ENCODE results near the gene TGFBI.

TGFBI gene

GRCh38 chr5:136040746-136041415 lies 12.1 kb downstream of the TGFBI start:
- Histone ChIP-seq H3K14ac (ENCODE audit: low read length) (no peak overlapping the region), H3K23ac (ENCODE audit: low read depth, low read length, poor library complexity) (no peak overlapping the region), H3K4me3 (ENCODE audit: low read length in 2 of 2) (no peak overlapping the region), H2BK12ac (ENCODE audit: low read length) (no peak overlapping the region), H3K9me3 (replicated peaks in 1 of 2; ENCODE audit: control insufficient read depth in 2 of 2, insufficient read depth in 1 of 2, low read depth in 1 of 2, low read length in 2 of 2) (peaks cover 0 to 2% of the 10 kb centered on the region in 2 donors), H3K79me1 (ENCODE audit: low read depth, low read length) (no peaks in the 10 kb centered on the region), H2AFZ (ENCODE audit: low read length) (no peak overlapping the region), H2BK120ac (ENCODE audit: low read depth, low read length) (no peak overlapping the region), H3K36me3 (replicated peaks in 1 of 2; ENCODE audit: control insufficient read depth in 2 of 2, insufficient read depth in 2 of 2, low read length in 2 of 2) (no peaks in the 10 kb centered on the region), H3K27me3 (ENCODE audit: control insufficient read depth in 3 of 3, insufficient read depth in 3 of 3, low read depth in 1 of 3, low read length in 3 of 3) (peaks cover 0 to 14% (median 0%) of the 10 kb centered on the region in 3 experiments), H3K4me2 (ENCODE audit: insufficient read depth, low read length, poor library complexity, severe bottlenecking) (no peak overlapping the region), H2BK5ac (ENCODE audit: low read length) (no peak overlapping the region), H3K18ac (ENCODE audit: low read length) (no peak overlapping the region), H3K4me1 (ENCODE audit: control insufficient read depth in 2 of 2, insufficient read depth in 1 of 2, low read depth in 1 of 2, low read length in 2 of 2) (peaks cover 0 to 4% of the 10 kb centered on the region in 2 donors), H2AK5ac (ENCODE audit: low read depth, low read length) (no peak overlapping the region), H3K27ac (replicated peaks; ENCODE audit: low read length) (no peak overlapping the region), H3K9ac (ENCODE audit: low read depth, low read length, poor library complexity) (no peak overlapping the region), H4K91ac (ENCODE audit: low read depth, low read length, poor library complexity) (no peak overlapping the region), H2BK15ac (ENCODE audit: low read length) (no peak overlapping the region), H3K4ac (ENCODE audit: low read length) (no peak overlapping the region), H4K8ac (ENCODE audit: low read depth, low read length) (no peak overlapping the region)
- no CpG with 5 or more reads among the region's 4 CpGs for WGBS, 2 donors (ENCODE audit: extremely low coverage in 2 of 2, insufficient read length in 2 of 2, insufficient replicate concordance in 1 of 2)
- no peak for DNase-seq (ENCODE audit: low spot score)

DNA sequence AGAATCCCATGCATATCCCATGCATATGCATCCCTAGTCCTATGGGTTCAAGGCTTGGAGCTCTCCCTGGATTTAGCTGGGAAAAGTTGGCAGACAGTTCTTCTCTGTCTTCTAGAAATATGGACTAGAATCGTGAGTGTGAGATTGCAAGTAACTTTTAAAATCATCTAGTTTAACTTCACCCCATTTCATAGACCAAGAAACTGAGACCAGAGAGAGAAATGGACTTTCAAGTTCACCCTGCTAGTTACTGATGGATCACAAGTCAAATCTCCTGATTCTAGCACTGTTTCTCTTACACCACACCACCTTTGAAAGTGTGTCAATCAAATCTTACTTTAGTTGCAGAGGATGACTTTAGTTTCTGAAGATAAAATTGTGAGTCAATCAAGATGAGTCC lies 13.4 kb downstream of the TGFBI start:
- peaks cover 0 to 2% of the 10 kb centered on the region in 2 donors for H3K4me1 ChIP-seq (ENCODE audit: control insufficient read depth in 2 of 2, insufficient read depth in 1 of 2, low read depth in 1 of 2, low read length in 2 of 2)
- no peaks in the 10 kb centered on the region for H3K36me3 ChIP-seq (replicated peaks in 1 of 2; ENCODE audit: control insufficient read depth in 2 of 2, insufficient read depth in 2 of 2, low read length in 2 of 2)
- H4K91ac ChIP-seq (ENCODE audit: low read depth, low read length, poor library complexity): no peak overlapping the region
- no peak overlapping the region for H3K27ac ChIP-seq (replicated peaks; ENCODE audit: low read length)
- WGBS, 2 donors (ENCODE audit: extremely low coverage in 2 of 2, insufficient read length in 2 of 2, insufficient replicate concordance in 1 of 2): no CpG with 5 or more reads among the region's 1 CpG
- H3K4ac ChIP-seq (ENCODE audit: low read length): no peak overlapping the region
- H3K4me2 ChIP-seq (ENCODE audit: insufficient read depth, low read length, poor library complexity, severe bottlenecking): no peak overlapping the region
- no peak overlapping the region for H3K18ac ChIP-seq (ENCODE audit: low read length)
- DNase-seq (ENCODE audit: low spot score): no peak
- H2AK5ac ChIP-seq (ENCODE audit: low read depth, low read length): no peak overlapping the region
- H3K79me1 ChIP-seq (ENCODE audit: low read depth, low read length): no peaks in the 10 kb centered on the region
- no peak overlapping the region for H3K4me3 ChIP-seq (ENCODE audit: low read length in 2 of 2)
- H3K14ac ChIP-seq (ENCODE audit: low read length): no peak overlapping the region
- peaks cover 0 to 15% (median 0%) of the 10 kb centered on the region in 3 experiments for H3K27me3 ChIP-seq (ENCODE audit: control insufficient read depth in 3 of 3, insufficient read depth in 3 of 3, low read depth in 1 of 3, low read length in 3 of 3)
- H2BK5ac ChIP-seq (ENCODE audit: low read length): no peak overlapping the region
- no peak overlapping the region for H4K8ac ChIP-seq (ENCODE audit: low read depth, low read length)
- no peak overlapping the region for H2BK15ac ChIP-seq (ENCODE audit: low read length)
- no peak overlapping the region for H2AFZ ChIP-seq (ENCODE audit: low read length)
- no peak overlapping the region for H3K23ac ChIP-seq (ENCODE audit: low read depth, low read length, poor library complexity)
- H2BK12ac ChIP-seq (ENCODE audit: low read length): no peak overlapping the region
- no peak overlapping the region for H3K9ac ChIP-seq (ENCODE audit: low read depth, low read length, poor library complexity)
- H3K9me3 ChIP-seq (replicated peaks in 1 of 2; ENCODE audit: control insufficient read depth in 2 of 2, insufficient read depth in 1 of 2, low read depth in 1 of 2, low read length in 2 of 2): peaks cover 0 to 2% of the 10 kb centered on the region in 2 donors
- H2BK120ac ChIP-seq (ENCODE audit: low read depth, low read length): no peak overlapping the region

- Histone ChIP-seq H3K18ac (ENCODE audit: low read length) (no peak overlapping the region), H3K9me3 (replicated peaks in 1 of 2; ENCODE audit: control insufficient read depth in 2 of 2, insufficient read depth in 1 of 2, low read depth in 1 of 2, low read length in 2 of 2) (peaks cover 0 to 2% of the 10 kb centered on the region in 2 donors), H3K4me3 (ENCODE audit: low read length in 2 of 2) (no peak overlapping the region), H2BK5ac (ENCODE audit: low read length) (no peak overlapping the region), H3K36me3 (replicated peaks in 1 of 2; ENCODE audit: control insufficient read depth in 2 of 2, insufficient read depth in 2 of 2, low read length in 2 of 2) (no peaks in the 10 kb centered on the region), H3K4me2 (ENCODE audit: insufficient read depth, low read length, poor library complexity, severe bottlenecking) (no peak overlapping the region), H4K91ac (ENCODE audit: low read depth, low read length, poor library complexity) (no peak overlapping the region), H3K23ac (ENCODE audit: low read depth, low read length, poor library complexity) (no peak overlapping the region), H2BK12ac (ENCODE audit: low read length) (no peak overlapping the region), H2AK5ac (ENCODE audit: low read depth, low read length) (no peak overlapping the region), H3K79me1 (ENCODE audit: low read depth, low read length) (no peaks in the 10 kb centered on the region), H4K8ac (ENCODE audit: low read depth, low read length) (no peak overlapping the region), H2BK120ac (ENCODE audit: low read depth, low read length) (no peak overlapping the region), H3K4ac (ENCODE audit: low read length) (no peak overlapping the region), H3K27me3 (ENCODE audit: control insufficient read depth in 3 of 3, insufficient read depth in 3 of 3, low read depth in 1 of 3, low read length in 3 of 3) (peaks cover 0 to 15% (median 0%) of the 10 kb centered on the region in 3 experiments), H3K9ac (ENCODE audit: low read depth, low read length, poor library complexity) (no peak overlapping the region), H2BK15ac (ENCODE audit: low read length) (no peak overlapping the region), H3K14ac (ENCODE audit: low read length) (no peak overlapping the region), H2AFZ (ENCODE audit: low read length) (no peak overlapping the region), H3K4me1 (ENCODE audit: control insufficient read depth in 2 of 2, insufficient read depth in 1 of 2, low read depth in 1 of 2, low read length in 2 of 2) (peaks cover 0 to 2% of the 10 kb centered on the region in 2 donors), H3K27ac (replicated peaks; ENCODE audit: low read length) (no peak overlapping the region)
- WGBS, 2 donors (ENCODE audit: extremely low coverage in 2 of 2, insufficient read length in 2 of 2, insufficient replicate concordance in 1 of 2): no CpG with 5 or more reads among the region's 6 CpGs
- no peak for DNase-seq (ENCODE audit: low spot score)
These were observed 13.9 kb downstream of the TGFBI start for GRCh38 chr5:136042665-136043121.

GRCh38 chr5:136043551-136043950 lies 14.8 kb downstream of the TGFBI start:
- no peak overlapping the region for H2BK12ac ChIP-seq (ENCODE audit: low read length)
- H4K91ac ChIP-seq (ENCODE audit: low read depth, low read length, poor library complexity): no peak overlapping the region
- H3K18ac ChIP-seq (ENCODE audit: low read length): no peak overlapping the region
- no peak for DNase-seq (ENCODE audit: low spot score)
- H3K9ac ChIP-seq (ENCODE audit: low read depth, low read length, poor library complexity): no peak overlapping the region
- H2AK5ac ChIP-seq (ENCODE audit: low read depth, low read length): no peak overlapping the region
- H3K23ac ChIP-seq (ENCODE audit: low read depth, low read length, poor library complexity): no peak overlapping the region
- H3K4me2 ChIP-seq (ENCODE audit: insufficient read depth, low read length, poor library complexity, severe bottlenecking): no peak overlapping the region
- no peaks in the 10 kb centered on the region for H3K79me1 ChIP-seq (ENCODE audit: low read depth, low read length)
- H3K9me3 ChIP-seq (replicated peaks in 1 of 2; ENCODE audit: control insufficient read depth in 2 of 2, insufficient read depth in 1 of 2, low read depth in 1 of 2, low read length in 2 of 2): peaks cover 0 to 2% of the 10 kb centered on the region in 2 donors
- H3K4me3 ChIP-seq (ENCODE audit: low read length in 2 of 2): no peak overlapping the region
- H2AFZ ChIP-seq (ENCODE audit: low read length): no peak overlapping the region
- H3K36me3 ChIP-seq (replicated peaks in 1 of 2; ENCODE audit: control insufficient read depth in 2 of 2, insufficient read depth in 2 of 2, low read length in 2 of 2): no peaks in the 10 kb centered on the region
- H2BK120ac ChIP-seq (ENCODE audit: low read depth, low read length): no peak overlapping the region
- no peak overlapping the region for H2BK15ac ChIP-seq (ENCODE audit: low read length)
- WGBS, 2 donors (ENCODE audit: extremely low coverage in 2 of 2, insufficient read length in 2 of 2, insufficient replicate concordance in 1 of 2): no CpG with 5 or more reads among the region's 2 CpGs
- H3K4ac ChIP-seq (ENCODE audit: low read length): no peak overlapping the region
- H4K8ac ChIP-seq (ENCODE audit: low read depth, low read length): no peak overlapping the region
- peaks cover 0 to 2% of the 10 kb centered on the region in 2 donors for H3K4me1 ChIP-seq (ENCODE audit: control insufficient read depth in 2 of 2, insufficient read depth in 1 of 2, low read depth in 1 of 2, low read length in 2 of 2)
- no peak overlapping the region for H3K14ac ChIP-seq (ENCODE audit: low read length)
- peaks cover 0 to 15% (median 0%) of the 10 kb centered on the region in 3 experiments for H3K27me3 ChIP-seq (ENCODE audit: control insufficient read depth in 3 of 3, insufficient read depth in 3 of 3, low read depth in 1 of 3, low read length in 3 of 3)
- H2BK5ac ChIP-seq (ENCODE audit: low read length): no peak overlapping the region
- no peak overlapping the region for H3K27ac ChIP-seq (replicated peaks; ENCODE audit: low read length)
